GM12878 (cell line): ENCODE results near the gene KIF6. TPM values are rescaled to one million over a fixed set of nuclear protein-coding genes. Genes with fewer than 3 reads are reported as not detected.

Experiments used
- ATAC-seq: fragments of 200-7000 bp; cut with Tn5 transposase; 3 replicates; pipeline ENCODE4 v1.9.1; 2020; ENCODE audit warnings: mild to moderate bottlenecking, moderate library complexity
- BruUV-seq: library from RNA; stranded (reverse); fragments of 400-500 nt; replicated peaks from 2 replicates; lab custom pipeline; 2021; lab: Mats Ljungman, UMichigan
- CTCF ChIA-PET: fragments of 300-600 bp; sonication (Branson Sonifier 250); formaldehyde crosslinking; extraction: SDS; loops from one replicate; lab custom pipeline; 2021; ENCODE audit warnings: inconsistent platforms; lab: Yijun Ruan, JAX
- POLR2A ChIA-PET: fragments of 350-600 bp; formaldehyde crosslinking; extraction: SDS; loops from one replicate; lab custom pipeline; 2021; ENCODE audit warnings: inconsistent platforms; lab: Charles Lee
- RAD21 ChIA-PET: fragments of 300-600 bp; sonication (Branson Sonifier 250); formaldehyde crosslinking; loops from one replicate; lab custom pipeline; 2023; ENCODE audit warnings: antibody characterized with exemption; ENCODE audit not compliant: unreplicated experiment; lab: Charles Lee
- SMC1A ChIA-PET: fragments of 300-600 bp; sonication (Branson Sonifier 250); formaldehyde crosslinking; loops from one replicate; lab custom pipeline; 2023; ENCODE audit not compliant: unreplicated experiment, uncharacterized antibody; lab: Charles Lee
- DNase-seq: peaks from one replicate; pipeline ENCODE4 v3.0.0-alpha.2; 2011; ENCODE audit warnings: low read depth, low spot score
- FAIRE-seq: peaks from 3 replicates; lab custom pipeline; 2011; peaks lifted over from hg19 to GRCh38; lab: Jason Lieb, UNC
- H2AFZ ChIP-seq: 2 replicates; pipeline ENCODE4 v1.6.0; 2011; ENCODE audit warnings: low read depth, low read length, control low read depth; ENCODE audit not compliant: control insufficient read depth
- H3K27ac ChIP-seq: 2 replicates; pipeline ENCODE4 v1.5.1; 2011; ENCODE audit warnings: control low read depth; ENCODE audit not compliant: control insufficient read depth, insufficient read depth
- H3K27me3 ChIP-seq, 2 experiments: replicated peaks in 1 of 2; 2 replicates each; pipeline versions ENCODE4 v1.6.0 to v1.6.1; 2011; ENCODE audit warnings: low read length in 1 of 2; ENCODE audit not compliant: control insufficient read depth in 2 of 2, insufficient read depth in 2 of 2
- H3K36me3 ChIP-seq, 2 experiments: 2 replicates each; pipeline ENCODE4 v1.5.1; 2011; ENCODE audit warnings: low read length in 1 of 2; ENCODE audit not compliant: control insufficient read depth in 2 of 2, insufficient read depth in 2 of 2
- H3K4me1 ChIP-seq: 2 replicates; pipeline ENCODE4 v1.6.1; 2011; ENCODE audit warnings: mild to moderate bottlenecking, low read length, moderate library complexity, mixed read lengths; ENCODE audit not compliant: control insufficient read depth, insufficient read depth
- H3K4me2 ChIP-seq: 2 replicates; pipeline ENCODE4 v1.6.0; 2011; ENCODE audit warnings: control low read depth; ENCODE audit not compliant: control insufficient read depth, insufficient read depth
- H3K4me3 ChIP-seq: fragments of 200-600 bp; sonication (generic); 2 replicates; pipeline ENCODE4 v1.5.1; 2016
- H3K79me2 ChIP-seq: 2 replicates; pipeline ENCODE4 v1.6.0; 2011; ENCODE audit warnings: low read length; ENCODE audit not compliant: control insufficient read depth, insufficient read depth
- H3K9ac ChIP-seq: 2 replicates; pipeline ENCODE4 v1.8.0; 2011; ENCODE audit warnings: low read length, control low read depth, mixed read lengths; ENCODE audit not compliant: control insufficient read depth, insufficient read depth
- H3K9me3 ChIP-seq: replicated peaks from 3 replicates; pipeline ENCODE4 v1.5.1; 2011; ENCODE audit warnings: mild to moderate bottlenecking, low read length; ENCODE audit not compliant: control insufficient read depth, insufficient read depth
- H4K20me1 ChIP-seq: 2 replicates; pipeline ENCODE4 v1.6.0; 2011; ENCODE audit not compliant: control insufficient read depth, insufficient read depth
- BACH1 ChIP-seq: fragments of 450-650 bp; IDR thresholded peaks from 2 replicates; pipeline ENCODE4 v1.6.1; 2017; ENCODE audit warnings: mild to moderate bottlenecking, borderline replicate concordance
- BHLHE40 ChIP-seq, 2 experiments: fragments of 450-650 bp in 1 of 2; IDR thresholded peaks; 2 replicates each; pipeline ENCODE4 v1.6.1; 2011 to 2017; ENCODE audit warnings: low read depth in 2 of 2, borderline replicate concordance in 1 of 2, improper control_type of control experiment in 1 of 2, low read length in 1 of 2, mild to moderate bottlenecking in 1 of 2
- CREM ChIP-seq: IDR thresholded peaks from 2 replicates; pipeline ENCODE4 v1.6.1; 2014; ENCODE audit warnings: antibody characterized with exemption, low read depth
- MTA3 ChIP-seq: IDR thresholded peaks from 2 replicates; pipeline ENCODE4 v1.6.1; 2012; ENCODE audit warnings: low read length, inconsistent platforms, borderline replicate concordance
- NR2C1 ChIP-seq: fragments of 450-650 bp; IDR thresholded peaks from 2 replicates; pipeline ENCODE4 v1.6.1; 2017; ENCODE audit warnings: antibody characterized with exemption, mild to moderate bottlenecking, moderate library complexity
- NR2F1 ChIP-seq: fragments of 450-650 bp; conservative IDR thresholded peaks from 2 replicates; pipeline ENCODE4 v1.6.1; 2017; ENCODE audit warnings: mild to moderate bottlenecking
- PAX5 ChIP-seq: IDR thresholded peaks from 2 replicates; pipeline ENCODE4 v1.6.1; 2011; ENCODE audit warnings: low read depth, low read length, borderline replicate concordance
- SMAD5 ChIP-seq: IDR thresholded peaks from 2 replicates; pipeline ENCODE4 v1.6.1; 2016; ENCODE audit warnings: antibody characterized with exemption, low read depth
- SPI1 ChIP-seq: IDR thresholded peaks from 2 replicates; pipeline ENCODE4 v1.6.1; 2011; ENCODE audit warnings: low read depth, mild to moderate bottlenecking, low read length, moderate library complexity, borderline replicate concordance; ENCODE audit not compliant: insufficient read depth
- TAF1 ChIP-seq: IDR thresholded peaks from 2 replicates; pipeline ENCODE4 v1.6.1; 2011; ENCODE audit warnings: mild to moderate bottlenecking, low read depth, low read length, borderline replicate concordance
- ZNF207 ChIP-seq: fragments of 450-650 bp; IDR thresholded peaks from 2 replicates; pipeline ENCODE4 v1.6.1; 2014; ENCODE audit warnings: antibody characterized with exemption, mild to moderate bottlenecking, borderline replicate concordance
- WGBS: methylation state at CpG from one replicate; pipeline ENCODE4 v1.1.6; 2016; ENCODE audit warnings: low lambda C conversion rate; ENCODE audit not compliant: insufficient replicate concordance, insufficient coverage; ENCODE audit errors: missing lambda C conversion rate; 5-methylcytosine and 5-hydroxymethylcytosine counted together
- in situ Hi-C: fragments of 300-500 bp; cut with MboI; formaldehyde crosslinking; loops from 9 replicates; pipeline ENCODE4 v1.14.3; 2018; ENCODE audit warnings: mixed read lengths
- intact Hi-C: fragments of 100-400 bp; cut with micrococcal nuclease; formaldehyde crosslinking; loops from one replicate; pipeline ENCODE4 v1.14.2; 2022; ENCODE audit not compliant: unreplicated experiment
- polyA plus RNA-seq, 11 experiments: library from polyadenylated mRNA; depleted of rRNA in 4 of 11; unstranded in 6 of 11; stranded (reverse) in 5 of 11; fragments of >200 nt; fragmentation: Nextera tagmentation in 4 of 11; fragmentation: Illumina TruSeq in 1 of 11; extraction: Ambion mirVana in 4 of 11; extraction: Trizol in 1 of 11; gene quantifications; 1 replicate in 1 of 11; 2 replicates in 10 of 11; pipeline versions ENCODE4 v1.2.1 to v1.2.3, GENCODE V29; 2011 to 2016; ENCODE audit warnings: inconsistent platforms in 2 of 11, missing spikeins in 2 of 11, low read depth in 1 of 11
- total RNA-seq, 4 experiments: library from RNA; depleted of rRNA in 3 of 4; stranded (reverse); fragments of >200 nt in 3 of 4; fragmentation: Illumina TruSeq in 1 of 4; extraction: Trizol in 1 of 4; gene quantifications; 2 replicates each; pipeline versions ENCODE4 v1.2.1 to v1.2.3, GENCODE V29; 2013 to 2021
- TF ChIP-seq, protein P1 (sequence below): fragments of 150-350 bp; IDR thresholded peaks from 2 replicates; pipeline ENCODE4 v1.6.1; 2016; ENCODE audit warnings: low read depth, low read length
- TF ChIP-seq, protein P2 (sequence below): IDR thresholded peaks from 2 replicates; pipeline ENCODE4 v1.6.1; 2012; ENCODE audit warnings: mild to moderate bottlenecking, low read depth, low read length

The KIF6 gene
- total and polyA plus RNA-seq, 10 of the 15 experiments (the other 5 are each of a cell fraction or from before 2014, with no cell fraction given), result 0.09 to 1.0 (median 0.28) TPM

DNA sequence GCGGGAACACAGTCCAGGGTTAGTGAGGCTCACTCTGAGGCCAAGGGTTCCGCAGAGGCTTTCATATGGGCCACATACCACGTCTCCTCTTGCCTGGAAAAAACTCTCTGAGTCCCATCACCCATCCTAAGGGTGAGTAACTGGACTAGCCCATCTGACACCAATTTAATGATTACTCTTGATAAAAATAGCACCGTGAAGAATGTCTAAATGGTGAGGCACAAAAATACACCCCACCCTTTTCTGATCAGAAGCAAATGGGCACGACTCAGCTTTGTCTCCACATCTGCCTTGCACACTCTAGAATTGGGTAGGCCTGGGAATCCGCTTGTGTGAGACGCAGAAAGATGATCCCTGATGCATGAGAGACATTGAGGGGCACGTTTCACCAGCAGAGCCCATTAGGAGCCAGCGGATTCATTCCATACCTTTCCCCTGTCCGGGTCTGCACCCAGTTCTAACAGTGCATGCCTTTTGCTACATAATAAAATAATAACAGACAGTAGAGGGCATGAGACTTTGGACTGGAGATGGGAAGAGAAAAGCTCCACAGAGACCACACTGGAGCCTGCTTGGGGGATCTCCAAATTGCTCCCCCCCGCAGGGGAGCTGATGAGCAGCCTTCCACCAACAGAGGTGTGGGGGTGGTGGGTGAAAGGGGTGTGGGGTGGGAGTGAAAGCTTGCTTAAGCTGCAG is 292.7 kb downstream of the KIF6 start:
- H3K9me3 ChIP-seq, result no peaks in the 10 kb centered on the region
- BruUV-seq, result no TSS peak
- TF ChIP-seq NR2F1 (no peak), SPI1 (no peak), BACH1 (no peak), ZNF207 (no peak), PAX5 (no peak), MTA3 (no peak), CREM (no peak), TAF1 (no peak), BHLHE40 (IDR thresholded peaks at IDR 0.05; ENCODE audit: borderline replicate concordance in 1 of 2, low read depth in 2 of 2, low read length in 1 of 2) (no peak), NR2C1 (no peak), SMAD5 (no peak)
- TF ChIP-seq, protein P1, sequence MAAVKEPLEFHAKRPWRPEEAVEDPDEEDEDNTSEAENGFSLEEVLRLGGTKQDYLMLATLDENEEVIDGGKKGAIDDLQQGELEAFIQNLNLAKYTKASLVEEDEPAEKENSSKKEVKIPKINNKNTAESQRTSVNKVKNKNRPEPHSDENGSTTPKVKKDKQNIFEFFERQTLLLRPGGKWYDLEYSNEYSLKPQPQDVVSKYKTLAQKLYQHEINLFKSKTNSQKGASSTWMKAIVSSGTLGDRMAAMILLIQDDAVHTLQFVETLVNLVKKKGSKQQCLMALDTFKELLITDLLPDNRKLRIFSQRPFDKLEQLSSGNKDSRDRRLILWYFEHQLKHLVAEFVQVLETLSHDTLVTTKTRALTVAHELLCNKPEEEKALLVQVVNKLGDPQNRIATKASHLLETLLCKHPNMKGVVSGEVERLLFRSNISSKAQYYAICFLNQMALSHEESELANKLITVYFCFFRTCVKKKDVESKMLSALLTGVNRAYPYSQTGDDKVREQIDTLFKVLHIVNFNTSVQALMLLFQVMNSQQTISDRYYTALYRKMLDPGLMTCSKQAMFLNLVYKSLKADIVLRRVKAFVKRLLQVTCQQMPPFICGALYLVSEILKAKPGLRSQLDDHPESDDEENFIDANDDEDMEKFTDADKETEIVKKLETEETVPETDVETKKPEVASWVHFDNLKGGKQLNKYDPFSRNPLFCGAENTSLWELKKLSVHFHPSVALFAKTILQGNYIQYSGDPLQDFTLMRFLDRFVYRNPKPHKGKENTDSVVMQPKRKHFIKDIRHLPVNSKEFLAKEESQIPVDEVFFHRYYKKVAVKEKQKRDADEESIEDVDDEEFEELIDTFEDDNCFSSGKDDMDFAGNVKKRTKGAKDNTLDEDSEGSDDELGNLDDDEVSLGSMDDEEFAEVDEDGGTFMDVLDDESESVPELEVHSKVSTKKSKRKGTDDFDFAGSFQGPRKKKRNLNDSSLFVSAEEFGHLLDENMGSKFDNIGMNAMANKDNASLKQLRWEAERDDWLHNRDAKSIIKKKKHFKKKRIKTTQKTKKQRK, result no peak
- TF ChIP-seq, protein P2, sequence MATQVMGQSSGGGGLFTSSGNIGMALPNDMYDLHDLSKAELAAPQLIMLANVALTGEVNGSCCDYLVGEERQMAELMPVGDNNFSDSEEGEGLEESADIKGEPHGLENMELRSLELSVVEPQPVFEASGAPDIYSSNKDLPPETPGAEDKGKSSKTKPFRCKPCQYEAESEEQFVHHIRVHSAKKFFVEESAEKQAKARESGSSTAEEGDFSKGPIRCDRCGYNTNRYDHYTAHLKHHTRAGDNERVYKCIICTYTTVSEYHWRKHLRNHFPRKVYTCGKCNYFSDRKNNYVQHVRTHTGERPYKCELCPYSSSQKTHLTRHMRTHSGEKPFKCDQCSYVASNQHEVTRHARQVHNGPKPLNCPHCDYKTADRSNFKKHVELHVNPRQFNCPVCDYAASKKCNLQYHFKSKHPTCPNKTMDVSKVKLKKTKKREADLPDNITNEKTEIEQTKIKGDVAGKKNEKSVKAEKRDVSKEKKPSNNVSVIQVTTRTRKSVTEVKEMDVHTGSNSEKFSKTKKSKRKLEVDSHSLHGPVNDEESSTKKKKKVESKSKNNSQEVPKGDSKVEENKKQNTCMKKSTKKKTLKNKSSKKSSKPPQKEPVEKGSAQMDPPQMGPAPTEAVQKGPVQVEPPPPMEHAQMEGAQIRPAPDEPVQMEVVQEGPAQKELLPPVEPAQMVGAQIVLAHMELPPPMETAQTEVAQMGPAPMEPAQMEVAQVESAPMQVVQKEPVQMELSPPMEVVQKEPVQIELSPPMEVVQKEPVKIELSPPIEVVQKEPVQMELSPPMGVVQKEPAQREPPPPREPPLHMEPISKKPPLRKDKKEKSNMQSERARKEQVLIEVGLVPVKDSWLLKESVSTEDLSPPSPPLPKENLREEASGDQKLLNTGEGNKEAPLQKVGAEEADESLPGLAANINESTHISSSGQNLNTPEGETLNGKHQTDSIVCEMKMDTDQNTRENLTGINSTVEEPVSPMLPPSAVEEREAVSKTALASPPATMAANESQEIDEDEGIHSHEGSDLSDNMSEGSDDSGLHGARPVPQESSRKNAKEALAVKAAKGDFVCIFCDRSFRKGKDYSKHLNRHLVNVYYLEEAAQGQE, result no peak
- no peak overlapping the region for H3K27ac ChIP-seq
- H3K27me3 ChIP-seq, result no peaks in the 10 kb centered on the region
- intact Hi-C loops (no loop called here), in situ Hi-C loops (no loop called here)
- POLR2A ChIA-PET, result no interaction called here
- RAD21 ChIA-PET, result no interaction called here
- DNase-seq, result no peak
- no peaks in the 10 kb centered on the region for H3K79me2 ChIP-seq
- H3K4me1 ChIP-seq, result no peaks in the 10 kb centered on the region; the same call in 1 of the 2 replicates
- 24% methylated on average over 11 of the region's 11 CpGs for WGBS
- H3K4me3 ChIP-seq, result no peak overlapping the region
- no peak for FAIRE-seq
- H2AFZ ChIP-seq, result no peak overlapping the region
- CTCF ChIA-PET, result interaction anchor here (0.7 to 0.8 kb wide), 2 partner anchors 337 to 433 kb away, joined by 3 read pairs; no protein-coding TSS in a partner anchor
- no peak for ATAC-seq
- H3K9ac ChIP-seq, result no peak overlapping the region
- H3K36me3 ChIP-seq, result no peaks in the 10 kb centered on the region
- SMC1A ChIA-PET, result no interaction called here
- no peak overlapping the region for H3K4me2 ChIP-seq
- H4K20me1 ChIP-seq, result no peaks in the 10 kb centered on the region
